Epithelial cell of esophagus (primary cell): ENCODE results near the gene CHRNB1.
A peak's percentile ranks its signal among the peaks of the same experiment; 100 is the strongest.

Experiments
- DNase-seq: peaks from one replicate; pipeline ENCODE4 v3.0.0; 2010; ENCODE audit warnings: low read depth
- H3K4me3 ChIP-seq: 2 replicates; pipeline ENCODE4 v1.5.1; 2011; ENCODE audit warnings: mild to moderate bottlenecking, low read length, control low read depth
- TF ChIP-seq, protein P1 (sequence below): IDR thresholded peaks from 2 replicates; pipeline ENCODE4 v1.5.1; 2011; ENCODE audit warnings: low read depth, mild to moderate bottlenecking, low read length, control low read depth, inconsistent platforms; ENCODE audit not compliant: insufficient read depth; ENCODE audit errors: missing control alignments

Gene CHRNB1

GRCh38 chr17:7408863-7409262, 36.0 kb upstream of the CHRNB1 start:
- TF ChIP-seq, protein P1, sequence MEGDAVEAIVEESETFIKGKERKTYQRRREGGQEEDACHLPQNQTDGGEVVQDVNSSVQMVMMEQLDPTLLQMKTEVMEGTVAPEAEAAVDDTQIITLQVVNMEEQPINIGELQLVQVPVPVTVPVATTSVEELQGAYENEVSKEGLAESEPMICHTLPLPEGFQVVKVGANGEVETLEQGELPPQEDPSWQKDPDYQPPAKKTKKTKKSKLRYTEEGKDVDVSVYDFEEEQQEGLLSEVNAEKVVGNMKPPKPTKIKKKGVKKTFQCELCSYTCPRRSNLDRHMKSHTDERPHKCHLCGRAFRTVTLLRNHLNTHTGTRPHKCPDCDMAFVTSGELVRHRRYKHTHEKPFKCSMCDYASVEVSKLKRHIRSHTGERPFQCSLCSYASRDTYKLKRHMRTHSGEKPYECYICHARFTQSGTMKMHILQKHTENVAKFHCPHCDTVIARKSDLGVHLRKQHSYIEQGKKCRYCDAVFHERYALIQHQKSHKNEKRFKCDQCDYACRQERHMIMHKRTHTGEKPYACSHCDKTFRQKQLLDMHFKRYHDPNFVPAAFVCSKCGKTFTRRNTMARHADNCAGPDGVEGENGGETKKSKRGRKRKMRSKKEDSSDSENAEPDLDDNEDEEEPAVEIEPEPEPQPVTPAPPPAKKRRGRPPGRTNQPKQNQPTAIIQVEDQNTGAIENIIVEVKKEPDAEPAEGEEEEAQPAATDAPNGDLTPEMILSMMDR: no peak
- H3K4me3 ChIP-seq: no peak overlapping the region
- no peak for DNase-seq

- H3K4me3 ChIP-seq: no peak overlapping the region
- DNase-seq: no peak
- TF ChIP-seq, protein P1: no peak
These were observed 35.1 kb upstream of the CHRNB1 start for GRCh38 chr17:7409716-7410115.

DNA sequence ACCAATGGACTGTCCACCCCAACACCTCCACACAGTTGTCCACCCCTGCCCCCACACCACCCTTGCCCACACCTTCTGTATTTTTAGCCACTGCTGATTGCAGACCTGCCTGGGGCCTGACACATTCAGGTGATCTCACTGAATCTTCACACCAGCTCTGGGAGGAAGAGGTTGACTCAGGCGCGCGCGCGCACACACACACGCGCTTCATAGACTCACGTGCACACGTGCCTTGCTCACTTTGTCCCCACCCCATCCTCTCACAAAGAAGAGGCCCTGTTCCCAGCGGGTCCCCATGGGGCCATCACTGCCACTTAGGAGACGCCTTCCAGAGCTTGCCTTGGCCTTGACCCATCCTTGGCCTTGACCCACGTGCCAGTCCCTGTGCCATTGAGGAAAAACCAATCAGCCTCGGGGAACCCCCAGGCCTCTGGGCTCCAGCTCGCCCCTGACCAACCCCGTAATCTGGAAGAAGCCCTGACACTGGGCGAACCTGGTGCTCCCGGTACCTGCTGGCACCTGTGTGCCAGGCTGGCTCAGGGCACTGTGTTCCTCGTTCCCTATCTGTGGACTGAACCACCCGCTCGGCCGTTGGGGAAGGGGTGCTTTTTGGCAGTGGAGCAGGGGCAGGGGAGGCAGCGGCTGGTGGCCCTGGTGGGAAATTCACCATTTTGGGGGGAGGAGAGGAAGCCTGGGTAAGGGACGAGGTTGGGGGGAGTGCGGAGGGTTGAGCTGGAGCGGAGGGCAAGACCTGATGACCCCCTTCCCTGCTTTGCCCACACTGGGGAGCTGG, 34.0 kb upstream of the CHRNB1 start:
- DNase-seq: no peak
- H3K4me3 ChIP-seq: no peak overlapping the region
- TF ChIP-seq, protein P1: no peak

GRCh38 chr17:7411427-7411750, 33.5 kb upstream of the CHRNB1 start:
- TF ChIP-seq, protein P1: no peak
- no peak for DNase-seq
- H3K4me3 ChIP-seq: no peak overlapping the region

- peak; percentile 35 for DNase-seq
- TF ChIP-seq, protein P1: no peak
- no peak overlapping the region for H3K4me3 ChIP-seq
These were observed 31.4 kb upstream of the CHRNB1 start for GRCh38 chr17:7413346-7413985.

GRCh38 chr17:7414837-7415236, 30.0 kb upstream of the CHRNB1 start:
- H3K4me3 ChIP-seq: no peak overlapping the region
- TF ChIP-seq, protein P1: no peak
- DNase-seq: no peak

DNA sequence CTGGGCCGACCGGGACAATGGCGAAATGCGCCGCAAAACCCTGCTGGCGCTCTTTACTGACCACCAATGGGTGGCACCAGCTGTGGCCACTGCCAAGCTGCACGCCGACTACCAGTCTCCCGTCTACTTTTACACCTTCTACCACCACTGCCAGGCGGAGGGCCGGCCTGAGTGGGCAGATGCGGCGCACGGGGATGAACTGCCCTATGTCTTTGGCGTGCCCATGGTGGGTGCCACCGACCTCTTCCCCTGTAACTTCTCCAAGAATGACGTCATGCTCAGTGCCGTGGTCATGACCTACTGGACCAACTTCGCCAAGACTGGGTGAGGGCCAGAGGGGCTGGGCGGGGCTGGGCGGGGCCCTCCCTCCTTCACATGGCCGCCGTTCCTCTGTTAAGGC, 29.1 kb upstream of the CHRNB1 start:
- TF ChIP-seq, protein P1: no peak
- no peak for DNase-seq
- H3K4me3 ChIP-seq: no peak overlapping the region
